GOT3 (cell line): Measurements from ENCODE around the gene HMCN2.

ENCODE experiments used
- DNase-seq: peaks from one replicate; lab custom pipeline; 2025; ENCODE audit warnings: mixed read lengths; lab: John Stamatoyannopoulos, UW

The HMCN2 gene

DNA sequence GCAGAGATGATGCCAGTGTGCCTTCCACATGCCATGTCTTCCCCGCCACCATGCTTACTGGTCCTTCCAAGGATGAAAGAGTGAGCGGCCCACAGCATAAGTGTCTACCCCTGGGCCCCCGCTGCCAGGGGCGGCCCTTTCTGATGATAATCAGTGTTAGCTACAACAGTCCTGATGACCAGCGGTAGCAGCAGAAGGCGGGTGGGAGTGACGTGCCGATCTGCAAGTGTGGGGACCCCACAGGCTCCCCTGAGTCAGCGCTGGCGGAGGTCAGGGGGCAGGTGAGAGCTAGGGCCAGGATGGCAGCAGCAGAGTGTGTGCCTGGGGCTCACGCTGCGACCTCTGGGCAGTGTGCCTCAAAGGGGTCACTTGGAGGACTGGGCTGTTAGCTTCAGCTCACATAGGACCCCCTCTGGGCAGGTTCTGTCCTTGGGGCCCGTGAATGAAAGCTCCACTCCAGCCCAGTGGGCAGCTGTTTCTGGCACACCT lies 80.4 kb downstream of the HMCN2 start:
- no peak for DNase-seq

DNA sequence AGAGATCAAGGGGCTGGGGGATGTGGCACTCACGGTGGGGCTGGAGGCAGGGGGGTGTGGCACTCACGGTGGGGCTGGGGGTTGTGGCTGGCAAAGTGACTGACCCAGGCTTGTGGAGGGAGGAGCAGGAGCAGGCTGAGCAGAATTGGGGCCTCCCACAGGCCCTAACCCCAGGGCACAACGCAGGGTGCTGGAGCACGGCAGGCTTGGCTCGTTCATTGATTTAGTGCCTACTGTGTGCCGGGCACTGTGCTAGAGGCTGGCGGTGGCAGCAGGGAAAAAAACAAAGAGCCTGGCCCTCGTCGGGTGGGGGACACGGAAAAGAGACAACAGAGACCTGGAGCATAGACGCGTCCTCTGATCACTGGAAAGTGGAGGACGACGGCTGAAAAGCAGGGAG lies 80.9 kb downstream of the HMCN2 start:
- DNase-seq, result no peak

DNA sequence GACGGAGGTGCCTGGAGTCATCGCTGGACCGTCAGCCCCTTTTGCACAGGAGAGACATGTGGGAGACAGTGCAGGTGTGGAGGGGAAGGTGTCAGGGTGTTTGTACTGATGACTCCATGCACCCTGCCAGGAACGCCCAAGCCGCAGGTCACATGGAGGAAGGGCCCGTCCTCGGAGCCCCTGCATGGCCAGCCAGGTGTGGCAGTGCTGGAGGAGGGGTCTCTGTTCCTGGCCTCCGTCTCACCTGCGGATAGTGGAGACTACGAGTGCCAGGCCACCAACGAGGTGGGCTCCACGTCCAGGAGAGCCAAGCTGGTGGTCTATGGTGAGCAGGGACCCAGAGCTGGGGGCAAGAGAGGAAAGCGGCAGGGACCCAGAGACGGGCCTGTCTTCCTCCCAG lies 81.5 kb downstream of the HMCN2 start:
- no peak for DNase-seq

DNA sequence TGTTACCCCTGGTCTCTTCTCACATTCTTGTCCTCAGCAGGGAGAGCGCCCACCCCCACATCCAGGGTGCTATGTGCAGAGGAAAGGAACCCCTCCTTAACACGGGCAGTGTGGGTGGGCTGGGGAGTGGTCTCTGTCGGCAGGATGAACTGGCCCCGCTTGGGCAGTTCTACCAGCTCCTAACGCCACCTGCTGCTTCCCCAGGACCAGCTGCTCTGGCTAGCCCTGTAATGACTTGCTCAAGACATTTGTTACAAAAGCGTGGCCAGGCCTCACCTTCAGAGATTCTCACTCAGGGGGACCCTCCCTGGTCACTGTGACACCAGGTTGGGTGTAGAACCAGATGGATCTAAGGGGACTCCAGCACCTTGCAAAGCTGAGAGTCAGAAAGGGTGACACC lies 82.4 kb downstream of the HMCN2 start:
- DNase-seq, result no peak

DNA sequence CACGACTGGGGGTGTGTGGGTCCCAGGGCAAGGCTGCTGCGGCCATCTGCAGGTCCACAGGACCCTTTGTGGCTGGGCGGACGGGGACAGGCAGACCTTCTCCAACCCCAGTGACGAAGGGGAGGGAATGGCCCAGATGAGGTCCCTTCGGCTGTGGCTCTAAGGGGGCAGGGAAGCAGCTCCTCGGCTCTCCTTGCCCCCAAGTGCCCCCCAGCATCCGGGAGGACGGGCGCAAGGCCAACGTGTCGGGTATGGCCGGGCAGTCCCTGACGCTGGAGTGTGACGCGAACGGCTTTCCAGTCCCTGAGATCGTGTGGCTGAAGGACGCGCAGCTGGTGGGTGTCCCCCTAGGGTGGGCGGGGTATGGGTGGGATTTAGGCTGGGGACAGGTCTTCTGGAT lies 82.8 kb downstream of the HMCN2 start:
- DNase-seq, result no peak

DNA sequence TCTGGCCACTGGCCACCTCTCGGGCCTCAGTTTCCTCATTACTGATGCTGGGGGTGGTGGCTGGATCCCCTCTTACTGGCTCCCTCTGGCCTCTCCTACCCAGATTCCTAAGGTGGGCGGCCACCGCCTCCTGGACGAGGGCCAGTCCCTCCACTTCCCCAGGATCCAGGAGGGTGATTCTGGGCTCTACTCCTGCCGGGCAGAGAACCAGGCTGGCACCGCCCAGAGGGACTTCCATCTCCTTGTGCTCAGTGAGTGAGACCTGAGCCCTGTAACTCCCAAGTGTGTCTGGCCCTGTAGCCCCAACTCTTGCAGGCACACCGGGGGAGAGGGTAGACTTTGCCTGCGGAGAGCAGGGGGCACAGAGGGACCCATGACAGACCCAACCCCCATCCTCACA lies 83.3 kb downstream of the HMCN2 start:
- DNase-seq, result no peak

DNA sequence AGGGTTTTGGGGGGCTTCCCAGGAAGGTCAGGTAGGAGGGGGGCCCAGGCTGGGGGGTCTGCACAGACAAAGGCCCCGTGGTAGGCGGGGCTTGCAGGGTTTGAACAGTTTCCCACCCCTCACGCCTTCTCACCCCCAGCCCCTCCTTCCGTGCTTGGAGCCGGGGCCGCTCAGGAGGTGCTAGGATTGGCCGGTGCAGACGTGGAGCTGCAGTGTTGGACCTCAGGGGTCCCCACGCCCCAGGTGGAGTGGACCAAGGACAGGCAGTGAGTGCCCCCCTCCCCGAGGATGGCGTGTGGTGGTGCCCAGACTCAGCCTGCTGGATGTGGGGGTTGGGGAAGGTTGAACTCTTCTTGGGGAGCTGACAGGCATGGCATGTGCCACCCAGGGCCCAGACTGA lies 83.8 kb downstream of the HMCN2 start:
- no peak for DNase-seq

DNA sequence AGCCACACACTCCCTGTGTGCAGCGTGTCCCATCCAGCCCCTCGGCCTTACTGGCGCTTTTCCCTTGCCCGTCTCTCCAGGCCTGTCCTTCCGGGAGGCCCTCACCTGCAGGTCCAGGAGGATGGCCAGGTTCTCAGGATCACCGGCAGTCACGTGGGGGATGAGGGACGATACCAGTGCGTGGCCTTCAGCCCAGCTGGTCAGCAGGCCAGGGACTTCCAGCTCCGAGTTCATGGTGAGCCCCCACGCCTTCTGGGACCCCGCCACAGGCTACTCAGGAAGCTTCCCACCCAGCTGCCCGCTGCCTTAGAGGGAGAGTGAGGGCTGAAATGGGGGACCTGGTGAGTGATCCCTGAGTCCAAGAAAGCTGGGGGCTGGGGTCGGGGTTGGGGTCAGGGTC lies 85.8 kb downstream of the HMCN2 start:
- no peak for DNase-seq

DNA sequence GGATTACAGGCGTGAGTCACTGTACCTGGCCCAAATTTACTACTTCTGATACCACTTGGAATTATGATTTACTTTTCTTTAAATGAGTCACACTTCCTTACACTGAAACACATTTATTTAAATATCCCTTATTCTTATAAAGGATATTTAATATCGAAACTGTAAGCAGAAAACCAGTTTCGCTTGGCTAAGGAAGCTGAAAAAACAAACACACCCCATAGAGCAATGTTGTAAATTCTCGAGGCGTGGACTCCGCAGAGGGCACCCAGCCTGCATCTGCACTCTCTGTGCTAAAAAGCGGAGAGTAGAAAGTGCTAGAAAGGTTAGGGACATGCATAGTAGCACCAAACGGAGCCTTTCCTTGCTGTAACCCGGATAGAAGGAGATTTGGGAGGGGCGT lies 86.5 kb downstream of the HMCN2 start:
- DNase-seq, result no peak

DNA sequence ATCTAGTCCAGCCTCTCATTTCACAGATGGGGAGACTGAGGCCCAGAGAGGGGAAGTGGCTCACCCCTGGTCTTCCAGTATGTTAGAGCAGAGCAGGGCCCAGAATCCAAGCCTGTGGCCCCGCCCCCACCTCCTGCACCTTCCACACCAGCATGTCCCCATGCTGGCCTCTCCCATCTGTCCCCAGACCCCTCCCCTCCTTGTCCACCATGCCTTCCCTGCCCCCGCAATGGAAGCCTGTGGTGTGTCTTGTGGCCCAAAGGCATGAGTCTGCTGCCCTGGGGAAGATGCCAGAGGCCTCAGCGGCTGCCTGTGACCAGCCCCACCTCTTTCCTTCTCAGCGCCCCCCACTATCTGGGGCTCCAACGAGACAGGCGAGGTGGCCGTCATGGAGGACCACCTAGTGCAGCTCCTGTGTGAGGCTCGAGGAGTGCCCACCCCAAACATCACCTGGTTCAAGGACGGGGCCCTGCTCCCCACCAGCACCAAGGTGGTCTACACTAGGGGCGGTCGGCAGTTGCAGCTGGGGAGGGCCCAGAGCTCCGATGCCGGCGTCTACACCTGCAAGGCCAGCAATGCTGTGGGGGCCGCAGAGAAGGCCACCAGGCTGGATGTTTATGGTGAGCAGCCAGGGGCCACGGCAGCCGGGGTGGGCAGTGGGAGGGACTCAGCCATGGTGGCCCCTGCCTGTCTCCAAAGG lies 87.2 kb downstream of the HMCN2 start:
- DNase-seq, result no peak

DNA sequence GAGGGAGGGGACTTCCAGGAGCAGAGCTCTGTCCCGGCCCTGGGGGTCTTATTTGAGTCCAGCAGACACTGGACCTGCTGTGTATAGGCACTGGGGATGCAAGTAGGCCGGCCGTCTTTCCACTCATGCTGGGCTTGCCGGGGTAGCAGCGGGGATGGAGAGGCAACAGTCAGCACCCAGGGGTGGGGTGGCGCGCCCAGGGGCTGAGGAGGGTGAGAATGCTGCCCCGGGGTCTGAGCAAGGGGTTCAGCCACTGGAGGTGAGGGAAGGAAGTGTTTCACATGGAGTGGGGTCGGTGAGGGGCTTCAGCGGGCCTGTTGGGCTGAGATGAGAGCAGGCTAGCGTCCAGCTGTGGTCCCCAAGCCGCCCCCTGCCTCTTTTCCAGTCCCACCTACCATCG lies 88.8 kb downstream of the HMCN2 start:
- no peak for DNase-seq

DNA sequence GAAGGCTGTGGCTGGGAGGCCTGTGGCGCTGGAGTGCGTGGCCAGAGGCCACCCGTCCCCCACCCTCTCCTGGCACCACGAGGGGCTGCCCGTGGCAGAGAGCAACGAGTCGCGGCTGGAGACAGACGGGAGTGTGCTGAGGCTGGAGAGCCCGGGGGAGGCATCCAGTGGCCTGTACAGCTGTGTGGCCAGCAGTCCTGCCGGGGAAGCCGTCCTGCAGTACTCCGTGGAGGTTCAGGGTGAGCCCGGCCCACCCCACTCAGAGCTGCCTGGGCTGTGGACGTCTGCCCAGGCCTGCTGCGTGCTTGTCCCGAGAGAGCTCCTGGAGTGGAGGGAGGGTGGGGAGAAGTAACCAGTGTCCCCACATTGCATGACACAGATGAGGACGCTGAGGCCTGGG lies 89.2 kb downstream of the HMCN2 start:
- no peak for DNase-seq

DNA sequence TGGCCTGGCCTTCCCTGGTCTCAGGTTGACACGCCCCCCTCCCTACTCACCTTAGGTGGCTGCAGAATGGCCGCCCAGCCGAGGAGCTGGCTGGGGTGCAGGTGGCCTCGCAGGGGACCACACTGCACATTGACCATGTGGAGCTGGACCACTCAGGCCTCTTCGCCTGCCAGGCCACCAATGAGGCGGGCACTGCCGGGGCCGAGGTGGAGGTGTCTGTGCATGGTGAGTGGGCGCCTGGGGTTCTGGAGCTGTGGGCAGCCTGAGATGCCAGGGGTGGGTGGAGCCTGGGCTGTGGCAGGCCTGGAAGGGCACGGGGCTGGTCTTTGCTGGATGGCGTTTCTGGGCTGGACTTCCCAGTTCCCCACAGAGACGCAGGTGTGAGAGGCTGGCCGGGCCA lies 90.5 kb downstream of the HMCN2 start:
- no peak for DNase-seq

DNA sequence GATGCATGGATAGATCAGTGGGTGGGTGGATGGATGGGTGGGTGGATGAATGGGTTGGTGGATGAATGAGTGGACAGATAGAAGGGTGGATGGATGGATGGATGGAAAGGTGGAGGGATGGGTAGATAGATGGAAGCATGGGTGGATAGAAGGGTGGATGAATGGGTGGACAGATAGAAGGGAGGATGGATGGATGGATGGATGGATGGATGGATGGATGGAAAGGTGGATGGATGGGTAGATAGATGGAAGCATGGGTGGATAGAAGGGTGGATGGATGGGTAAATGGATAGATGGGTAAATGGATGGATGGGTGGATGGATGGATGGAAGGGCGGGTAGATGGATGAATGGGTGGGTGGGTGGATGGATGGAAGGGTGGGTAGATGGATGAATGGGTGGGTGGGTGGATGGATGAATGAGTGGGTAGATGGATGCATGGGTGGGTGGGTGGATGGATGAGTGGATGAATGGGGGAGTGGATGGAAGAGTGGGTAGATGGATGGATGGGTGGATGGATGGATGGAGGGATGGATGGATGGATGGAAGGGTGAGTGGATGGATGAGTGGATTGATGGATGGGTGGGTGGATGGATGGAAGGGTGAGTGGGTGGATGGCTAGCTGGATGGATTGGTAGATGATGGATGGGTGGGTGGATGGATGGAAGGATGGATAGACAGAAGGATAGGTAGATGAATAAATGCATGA lies 91.5 kb downstream of the HMCN2 start:
- DNase-seq, result no peak

DNA sequence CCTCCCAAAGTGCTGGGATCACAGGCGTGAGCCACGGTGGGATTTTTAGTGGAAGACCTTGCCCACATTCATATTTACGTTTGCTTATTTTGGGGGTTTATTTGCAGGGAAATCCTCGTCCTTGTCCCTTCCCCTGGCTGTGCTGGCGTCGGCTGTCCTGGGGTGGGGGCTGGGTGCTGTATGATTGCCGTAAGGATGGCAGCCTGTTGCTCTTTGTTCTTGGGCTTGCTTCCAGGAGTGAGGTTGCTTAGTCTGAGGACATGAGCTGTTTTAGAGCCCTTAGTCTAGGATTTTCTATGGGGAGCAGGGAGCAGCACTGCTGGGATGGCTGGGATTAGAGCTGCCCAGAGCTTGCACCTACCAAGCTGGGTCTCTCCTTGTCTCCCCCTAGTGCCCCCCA lies 93.4 kb downstream of the HMCN2 start:
- no peak for DNase-seq

DNA sequence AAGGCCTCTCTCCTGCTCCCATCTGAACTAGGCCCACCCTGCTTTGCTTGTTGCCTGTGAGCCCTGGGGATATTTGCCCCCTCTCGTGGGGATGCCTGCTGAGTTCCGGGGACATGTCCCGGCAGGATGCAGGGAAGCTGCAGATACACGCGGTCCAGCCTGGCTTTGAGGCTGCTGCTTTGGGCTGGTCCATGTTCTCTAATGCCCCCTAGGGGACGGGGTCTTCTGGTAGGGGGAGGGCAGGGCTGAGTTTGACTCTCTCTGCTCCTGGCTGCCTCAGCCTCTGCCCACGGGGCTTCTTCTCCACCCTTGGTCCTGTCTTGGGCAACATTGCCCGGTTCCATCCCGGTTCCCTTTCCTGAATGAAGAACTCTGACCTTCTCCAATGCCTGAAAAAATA lies 94.3 kb downstream of the HMCN2 start:
- no peak for DNase-seq

DNA sequence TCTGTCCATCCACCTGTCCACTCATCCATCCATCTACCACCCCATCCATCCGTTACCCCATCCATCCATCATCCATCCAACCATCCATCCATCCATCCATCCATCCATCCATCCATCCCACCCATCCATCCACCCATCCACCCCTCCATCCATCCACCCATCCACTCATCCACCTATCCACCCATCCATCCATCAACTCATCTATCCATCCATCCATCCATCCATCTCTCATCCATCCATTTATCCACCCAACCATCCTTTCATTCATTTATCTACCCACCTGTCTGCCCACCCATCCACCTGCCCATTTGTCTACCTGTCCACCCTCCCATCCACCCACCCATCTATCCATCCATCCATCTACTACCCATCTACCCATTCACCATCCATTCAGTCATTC lies 95.1 kb downstream of the HMCN2 start:
- no peak for DNase-seq

DNA sequence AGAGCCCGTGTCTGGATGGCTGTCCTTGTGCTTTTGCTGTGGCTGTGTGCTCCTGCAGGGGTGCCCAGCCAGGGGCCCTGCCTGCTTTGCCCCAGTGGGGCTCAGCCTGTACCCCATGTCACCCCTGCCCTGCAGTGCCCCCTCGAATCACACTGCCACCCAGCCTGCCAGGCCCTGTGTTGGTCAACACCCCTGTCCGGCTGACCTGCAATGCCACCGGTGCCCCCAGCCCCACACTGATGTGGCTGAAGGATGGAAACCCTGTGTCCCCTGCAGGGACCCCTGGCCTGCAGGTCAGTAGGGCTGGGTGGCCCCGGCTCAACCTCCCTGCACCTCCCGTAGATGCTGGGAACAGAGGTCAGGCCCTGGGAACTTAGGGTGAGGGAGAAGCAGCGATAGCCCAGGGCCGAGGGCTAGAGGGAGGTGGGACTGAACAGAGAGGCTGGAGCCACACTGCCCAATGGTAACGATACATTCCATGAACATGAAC lies 96.4 kb downstream of the HMCN2 start:
- DNase-seq, result no peak

DNA sequence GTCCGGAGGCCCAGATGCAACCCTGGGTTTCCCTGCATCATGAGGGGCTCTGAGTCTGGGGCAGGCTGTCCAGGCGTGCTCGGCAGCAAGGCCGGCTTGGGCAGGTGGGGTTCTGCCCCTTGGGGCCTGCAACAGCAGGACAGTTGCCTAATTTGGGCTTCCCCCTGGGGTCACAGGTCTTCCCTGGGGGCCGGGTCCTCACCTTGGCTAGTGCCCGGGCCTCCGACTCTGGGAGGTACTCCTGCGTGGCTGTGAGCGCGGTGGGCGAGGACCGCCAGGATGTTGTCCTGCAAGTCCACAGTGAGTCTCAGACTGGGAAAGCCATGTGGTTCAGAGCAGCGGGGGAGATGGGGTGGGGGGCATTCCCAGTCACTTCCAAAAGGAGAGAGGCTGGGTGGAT lies 97.1 kb downstream of the HMCN2 start:
- no peak for DNase-seq

DNA sequence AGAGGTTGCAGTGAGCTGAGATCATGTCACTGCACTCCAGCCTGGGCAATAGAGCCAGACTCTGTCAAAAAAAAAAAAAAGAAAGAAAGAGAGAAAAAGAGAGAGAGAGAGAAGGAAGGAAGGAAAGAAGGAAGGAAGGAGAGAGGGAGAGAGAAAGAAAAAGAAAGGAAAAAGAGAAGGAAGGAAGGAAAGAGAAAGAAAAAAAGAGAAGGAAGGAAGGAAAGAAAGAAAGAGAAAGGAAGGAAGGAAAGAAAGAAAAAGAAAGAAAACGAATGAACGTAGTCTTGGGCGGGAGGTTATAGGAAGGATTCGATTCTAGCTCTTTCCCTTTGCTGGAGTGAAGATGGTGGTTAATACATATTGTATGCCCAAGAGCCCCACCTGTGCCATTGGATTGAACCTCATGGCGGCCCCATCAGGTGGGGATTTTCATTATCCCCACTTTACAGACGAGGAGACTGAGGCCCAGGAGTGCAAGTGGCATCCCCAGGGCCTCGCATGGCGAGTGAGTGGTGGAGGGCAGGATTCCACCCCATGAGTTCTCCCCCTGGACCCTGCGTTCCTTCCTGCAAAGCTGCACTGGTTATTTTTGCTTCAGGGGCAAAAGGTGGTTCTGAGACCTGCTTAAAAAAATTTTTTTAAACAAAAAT lies 98.3 kb downstream of the HMCN2 start:
- no peak for DNase-seq

DNA sequence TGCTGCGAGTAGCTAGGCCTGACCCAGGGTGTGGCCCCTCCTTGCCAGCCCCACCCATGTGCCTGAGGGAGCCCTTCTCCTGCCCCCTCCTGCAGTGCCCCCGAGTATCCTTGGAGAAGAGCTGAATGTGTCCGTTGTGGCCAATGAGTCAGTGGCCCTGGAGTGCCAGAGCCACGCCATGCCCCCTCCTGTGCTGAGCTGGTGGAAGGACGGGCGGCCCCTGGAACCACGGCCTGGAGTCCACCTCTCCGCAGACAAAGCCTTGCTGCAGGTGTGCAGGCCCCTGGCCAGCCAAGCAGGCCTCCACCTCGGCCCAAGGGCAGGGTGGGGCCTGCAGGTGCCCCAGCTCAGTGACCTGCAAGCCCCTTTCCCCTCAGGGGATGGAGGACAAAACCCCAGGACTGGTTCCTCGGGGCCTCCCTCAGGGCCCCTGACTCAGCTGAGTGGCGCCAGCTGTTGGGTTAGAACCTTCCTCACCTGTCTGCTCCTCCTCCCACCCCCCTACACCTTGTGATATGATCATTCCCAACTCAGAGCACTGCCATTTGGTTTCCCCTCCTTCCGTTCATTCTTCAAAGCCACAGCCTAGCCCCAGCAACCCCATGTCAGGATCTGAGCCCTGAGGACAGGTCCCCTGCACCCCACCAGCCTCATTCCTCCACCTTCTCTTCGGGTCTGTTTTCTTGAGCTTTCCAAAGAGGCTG lies 99.2 kb downstream of the HMCN2 start:
- DNase-seq, result no peak

DNA sequence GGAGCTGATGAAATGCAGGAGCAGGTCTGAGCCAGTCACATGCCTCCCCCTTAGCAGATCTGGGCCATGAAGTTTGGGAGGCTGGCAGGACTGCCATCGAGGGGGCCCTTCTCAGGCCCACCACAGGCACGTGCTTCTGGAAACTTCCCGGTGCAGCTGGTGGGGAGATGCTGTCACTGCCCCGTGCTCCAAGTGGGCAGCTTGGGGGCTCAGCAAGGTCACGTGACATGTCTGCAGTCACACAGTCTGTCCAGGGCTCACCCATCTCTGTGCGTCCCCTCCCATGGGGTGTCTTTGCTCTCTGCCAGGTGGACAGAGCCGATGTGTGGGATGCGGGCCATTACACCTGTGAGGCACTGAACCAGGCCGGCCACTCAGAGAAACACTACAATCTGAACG lies 99.8 kb downstream of the HMCN2 start:
- no peak for DNase-seq

DNA sequence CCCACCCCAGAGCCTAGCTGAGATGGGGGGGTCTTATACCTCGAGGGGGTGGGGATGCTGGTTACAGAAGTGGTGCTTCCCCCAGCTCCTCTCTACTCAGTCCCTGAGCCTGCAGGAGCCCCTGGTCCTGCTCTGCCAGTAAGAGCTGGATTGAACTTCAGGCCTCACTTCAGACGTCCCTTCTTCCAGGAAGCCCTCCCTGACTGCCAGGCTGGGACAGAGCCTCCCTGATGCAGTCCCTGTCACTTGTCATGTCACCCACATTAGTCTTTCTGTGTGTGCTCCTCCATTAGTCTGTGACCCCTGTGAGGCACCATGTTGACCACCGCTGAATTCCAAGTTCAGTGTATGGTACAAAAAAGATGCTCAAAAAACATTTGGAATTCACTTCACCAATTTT lies 100.5 kb downstream of the HMCN2 start:
- DNase-seq, result no peak
